HepG2 (cell line): ENCODE data around the gene IGLON5. TPM values are rescaled to one million over a fixed set of nuclear protein-coding genes. Genes with fewer than 3 reads are reported as not detected.

Source experiments
- ATM ChIP-seq: fragments of 450-650 bp; IDR thresholded peaks from 2 replicates; pipeline ENCODE4 v1.7.1; 2017; ENCODE audit warnings: mild to moderate bottlenecking, borderline replicate concordance
- ELF1 ChIP-seq: sonication (generic); formaldehyde crosslinking; IDR thresholded peaks from 2 replicates; pipeline ENCODE4 v1.4.0; 2020; ENCODE audit warnings: missing genetic modification reagents
- FLYWCH1 ChIP-seq: sonication (generic); formaldehyde crosslinking; IDR thresholded peaks from 2 replicates; pipeline ENCODE4 v1.8.1; 2023; ENCODE audit warnings: mild to moderate bottlenecking, missing genetic modification reagents
- FOXC1 ChIP-seq: sonication (generic); formaldehyde crosslinking; IDR thresholded peaks from 2 replicates; pipeline ENCODE4 v1.8.0; 2022; ENCODE audit warnings: mild to moderate bottlenecking, missing genetic modification reagents, borderline replicate concordance
- FOXO1 ChIP-seq: sonication (generic); formaldehyde crosslinking; IDR thresholded peaks from 2 replicates; pipeline ENCODE4 v1.4.0; 2020; ENCODE audit warnings: missing genetic modification reagents
- GABPB1 ChIP-seq: IDR thresholded peaks from 2 replicates; pipeline ENCODE4 v1.6.1; 2016; ENCODE audit warnings: mild to moderate bottlenecking, missing genetic modification reagents, moderate library complexity, missing compliant biosample characterization
- HMGA1 ChIP-seq: sonication (generic); formaldehyde crosslinking; conservative IDR thresholded peaks from 2 replicates; pipeline ENCODE4 v1.4.0; 2020; ENCODE audit warnings: missing genetic modification reagents
- HOXA5 ChIP-seq: sonication (generic); formaldehyde crosslinking; IDR thresholded peaks from 2 replicates; pipeline ENCODE4 v1.4.0; 2020; ENCODE audit warnings: missing genetic modification reagents
- KLF12 ChIP-seq: sonication (generic); formaldehyde crosslinking; IDR thresholded peaks from 2 replicates; pipeline ENCODE4 v1.4.0; 2020; ENCODE audit warnings: missing genetic modification reagents, borderline replicate concordance
- KLF6 ChIP-seq: IDR thresholded peaks from 2 replicates; pipeline ENCODE4 v1.8.0; 2016; ENCODE audit warnings: missing biosample characterization, missing genetic modification reagents
- MZF1 ChIP-seq: sonication (generic); formaldehyde crosslinking; IDR thresholded peaks from 2 replicates; pipeline ENCODE4 v1.8.1; 2023; ENCODE audit warnings: mild to moderate bottlenecking, missing genetic modification reagents, borderline replicate concordance
- NKX3-1 ChIP-seq: sonication (generic); formaldehyde crosslinking; IDR thresholded peaks from 2 replicates; pipeline ENCODE4 v1.5.0; 2020; ENCODE audit warnings: missing genetic modification reagents
- NR2F6 ChIP-seq, 2 experiments: IDR thresholded peaks; 2 replicates each; pipeline ENCODE4 v1.6.1; 2016; ENCODE audit warnings: antibody characterized with exemption in 1 of 2, mild to moderate bottlenecking in 1 of 2
- SCMH1 ChIP-seq: sonication (generic); formaldehyde crosslinking; IDR thresholded peaks from 2 replicates; pipeline ENCODE4 v1.9.0; 2021; ENCODE audit warnings: missing genetic modification reagents, mild to moderate bottlenecking, borderline replicate concordance
- SIX1 ChIP-seq: sonication (generic); formaldehyde crosslinking; IDR thresholded peaks from 2 replicates; pipeline ENCODE4 v1.4.0; 2020; ENCODE audit warnings: missing genetic modification reagents, borderline replicate concordance
- YY1 ChIP-seq: IDR thresholded peaks from 2 replicates; pipeline ENCODE4 v1.6.1; 2011; ENCODE audit warnings: low read length, low read depth, moderate library complexity, mild to moderate bottlenecking; ENCODE audit not compliant: insufficient read depth, insufficient replicate concordance
- ZBTB20 ChIP-seq: sonication (generic); formaldehyde crosslinking; IDR thresholded peaks from 2 replicates; pipeline ENCODE4 v1.8.1; 2023; ENCODE audit warnings: missing genetic modification reagents, low read depth, mild to moderate bottlenecking, borderline replicate concordance
- ZBTB38 ChIP-seq: sonication (generic); formaldehyde crosslinking; IDR thresholded peaks from 2 replicates; pipeline ENCODE4 v1.5.1; 2020; ENCODE audit warnings: mild to moderate bottlenecking, missing genetic modification reagents
- ZBTB7A ChIP-seq: sonication (generic); formaldehyde crosslinking; IDR thresholded peaks from 2 replicates; pipeline ENCODE4 v1.8.0; 2022; ENCODE audit warnings: mild to moderate bottlenecking, missing genetic modification reagents
- ZBTB8A ChIP-seq: sonication (generic); formaldehyde crosslinking; IDR thresholded peaks from 2 replicates; pipeline ENCODE4 v1.4.0; 2020; ENCODE audit warnings: mild to moderate bottlenecking, low read depth, missing genetic modification reagents, borderline replicate concordance
- ZC3H13 ChIP-seq: sonication (generic); formaldehyde crosslinking; IDR thresholded peaks from 2 replicates; pipeline ENCODE4 v1.8.1; 2023; ENCODE audit warnings: mild to moderate bottlenecking, missing genetic modification reagents, moderate library complexity
- ZFY ChIP-seq: sonication (generic); formaldehyde crosslinking; IDR thresholded peaks from 2 replicates; pipeline ENCODE4 v1.4.0; 2020; ENCODE audit warnings: missing genetic modification reagents
- ZNF138 ChIP-seq: sonication (generic); formaldehyde crosslinking; IDR thresholded peaks from 2 replicates; pipeline ENCODE4 v1.5.0; 2020; ENCODE audit warnings: mild to moderate bottlenecking, low read depth, missing genetic modification reagents
- ZNF225 ChIP-seq: sonication (generic); formaldehyde crosslinking; IDR thresholded peaks from 2 replicates; pipeline ENCODE4 v1.4.0; 2020; ENCODE audit warnings: mild to moderate bottlenecking, missing genetic modification reagents
- ZNF292 ChIP-seq: sonication (generic); formaldehyde crosslinking; IDR thresholded peaks from 2 replicates; pipeline ENCODE4 v1.8.1; 2022; ENCODE audit warnings: mild to moderate bottlenecking, low read depth, missing genetic modification reagents, borderline replicate concordance
- ZNF605 ChIP-seq: sonication (generic); formaldehyde crosslinking; IDR thresholded peaks from 2 replicates; pipeline ENCODE4 v1.8.0; 2022; ENCODE audit warnings: mild to moderate bottlenecking, missing genetic modification reagents
- ZNF607 ChIP-seq: sonication (generic); formaldehyde crosslinking; IDR thresholded peaks from 2 replicates; pipeline ENCODE4 v1.5.1; 2020; ENCODE audit warnings: missing genetic modification reagents, mild to moderate bottlenecking, borderline replicate concordance
- ZNF615 ChIP-seq: sonication (generic); formaldehyde crosslinking; IDR thresholded peaks from 2 replicates; pipeline ENCODE4 v1.5.0; 2020; ENCODE audit warnings: mild to moderate bottlenecking, missing genetic modification reagents, borderline replicate concordance
- ZNF761 ChIP-seq: sonication (generic); formaldehyde crosslinking; conservative IDR thresholded peaks from 2 replicates; pipeline ENCODE4 v1.4.0; 2020; ENCODE audit warnings: mild to moderate bottlenecking, missing genetic modification reagents
- ZNF772 ChIP-seq: sonication (generic); formaldehyde crosslinking; IDR thresholded peaks from 2 replicates; pipeline ENCODE4 v1.5.0; 2020; ENCODE audit warnings: mild to moderate bottlenecking, missing genetic modification reagents
- ZNF816 ChIP-seq: sonication (generic); formaldehyde crosslinking; IDR thresholded peaks from 2 replicates; pipeline ENCODE4 v1.8.0; 2022; ENCODE audit warnings: missing genetic modification reagents, mild to moderate bottlenecking, borderline replicate concordance
- polyA plus RNA-seq, 8 experiments: library from polyadenylated mRNA; depleted of rRNA in 3 of 8; stranded (reverse) in 7 of 8; unstranded in 1 of 8; fragments of >200 nt; fragmentation: Illumina TruSeq in 4 of 8; extraction: Trizol in 4 of 8; gene quantifications; 2 replicates each; pipeline versions ENCODE4 v1.2.1 to v1.2.3, GENCODE V29; 2011 to 2016; ENCODE audit warnings: low read depth in 4 of 8, missing spikeins in 1 of 8, mixed read lengths in 1 of 8; ENCODE audit not compliant: insufficient read depth in 1 of 8
- total RNA-seq, 5 experiments: library from RNA; depleted of rRNA; stranded (reverse); fragments of >200 nt; fragmentation: Illumina TruSeq; extraction: Trizol; gene quantifications; 2 replicates each; pipeline ENCODE4 v1.2.3, GENCODE V29; 2016; ENCODE audit warnings: low read depth in 1 of 5
- TF ChIP-seq, protein P1 (sequence below): sonication (generic); formaldehyde crosslinking; IDR thresholded peaks from 2 replicates; pipeline ENCODE4 v1.8.0; 2022; ENCODE audit warnings: missing genetic modification reagents, mild to moderate bottlenecking, moderate library complexity, borderline replicate concordance

The IGLON5 gene
- total and polyA plus RNA-seq, 2 of the 13 experiments (the other 11 are each of a cell fraction or from before 2014, with no cell fraction given): 0.04 to 5.7 TPM

GRCh38 chr19:51365965-51366388 is 54.5 kb downstream of the IGLON5 start, which contains the start of gene ETFB (continued):
- TF ChIP-seq ELF1 (CRISPR knock-in tag) (no peak), ZNF607 (CRISPR knock-in tag) (no peak), ZBTB8A (no peak), ZNF292 (CRISPR knock-in tag) (no peak), YY1 (peak; percentile 90), ZFY (peak; percentile 35; the same call in 1 of the 2 replicates), ZBTB7A (CRISPR knock-in tag) (peak; percentile 18; the same call in 1 of the 2 replicates), GABPB1 (no peak), NR2F6 (IDR thresholded peaks at IDR 0.05) (peak; percentile 2; the same call in 1 of the 2 replicates), NR2F6 (CRISPR knock-in tag; IDR thresholded peaks at IDR 0.05) (0 out of 2 replicates have a peak, but pooled peaks have one; percentile 15), HOXA5 (CRISPR knock-in tag) (peak; percentile 64), SIX1 (CRISPR knock-in tag) (no peak), ZBTB38 (no peak), FLYWCH1 (CRISPR knock-in tag) (0 out of 2 replicates have a peak, but pooled peaks have one; percentile 53), ZNF225 (CRISPR knock-in tag) (peak; percentile 66; the same call in 1 of the 2 replicates), ATM (no peak), ZNF772 (CRISPR knock-in tag) (no peak), ZBTB20 (no peak), ZNF138 (CRISPR knock-in tag) (no peak), MZF1 (CRISPR knock-in tag) (no peak), ZC3H13 (CRISPR knock-in tag) (peak; percentile 14; the same call in 1 of the 2 replicates), NKX3-1 (CRISPR knock-in tag) (peak; percentile 33; the same call in 1 of the 2 replicates), ZNF605 (CRISPR knock-in tag) (0 out of 2 replicates have a peak, but pooled peaks have one; percentile 19), ZNF615 (CRISPR knock-in tag) (peak; percentile 13; the same call in 1 of the 2 replicates), KLF12 (CRISPR knock-in tag) (no peak), KLF6 (CRISPR knock-in tag) (no peak), ZNF816 (CRISPR knock-in tag) (peak; percentile 76; the same call in 1 of the 2 replicates), ZNF761 (CRISPR knock-in tag) (no peak), FOXO1 (CRISPR knock-in tag) (no peak), FOXC1 (CRISPR knock-in tag) (no peak), HMGA1 (CRISPR knock-in tag) (no peak), SCMH1 (CRISPR knock-in tag) (no peak)
- TF ChIP-seq, protein P1, sequence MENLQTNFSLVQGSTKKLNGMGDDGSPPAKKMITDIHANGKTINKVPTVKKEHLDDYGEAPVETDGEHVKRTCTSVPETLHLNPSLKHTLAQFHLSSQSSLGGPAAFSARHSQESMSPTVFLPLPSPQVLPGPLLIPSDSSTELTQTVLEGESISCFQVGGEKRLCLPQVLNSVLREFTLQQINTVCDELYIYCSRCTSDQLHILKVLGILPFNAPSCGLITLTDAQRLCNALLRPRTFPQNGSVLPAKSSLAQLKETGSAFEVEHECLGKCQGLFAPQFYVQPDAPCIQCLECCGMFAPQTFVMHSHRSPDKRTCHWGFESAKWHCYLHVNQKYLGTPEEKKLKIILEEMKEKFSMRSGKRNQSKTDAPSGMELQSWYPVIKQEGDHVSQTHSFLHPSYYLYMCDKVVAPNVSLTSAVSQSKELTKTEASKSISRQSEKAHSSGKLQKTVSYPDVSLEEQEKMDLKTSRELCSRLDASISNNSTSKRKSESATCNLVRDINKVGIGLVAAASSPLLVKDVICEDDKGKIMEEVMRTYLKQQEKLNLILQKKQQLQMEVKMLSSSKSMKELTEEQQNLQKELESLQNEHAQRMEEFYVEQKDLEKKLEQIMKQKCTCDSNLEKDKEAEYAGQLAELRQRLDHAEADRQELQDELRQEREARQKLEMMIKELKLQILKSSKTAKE: 0 out of 2 replicates have a peak, but pooled peaks have one; percentile 12
